ENCODE measurements around the gene UNC45A. TPM values are rescaled to one million over a fixed set of nuclear protein-coding genes. Genes with fewer than 3 reads are reported as not detected.

Gene UNC45A
- total and polyA plus RNA-seq, 2 of the 4 experiments (the other 2 are of a cell fraction), result 68.9 to 100 TPM

DNA sequence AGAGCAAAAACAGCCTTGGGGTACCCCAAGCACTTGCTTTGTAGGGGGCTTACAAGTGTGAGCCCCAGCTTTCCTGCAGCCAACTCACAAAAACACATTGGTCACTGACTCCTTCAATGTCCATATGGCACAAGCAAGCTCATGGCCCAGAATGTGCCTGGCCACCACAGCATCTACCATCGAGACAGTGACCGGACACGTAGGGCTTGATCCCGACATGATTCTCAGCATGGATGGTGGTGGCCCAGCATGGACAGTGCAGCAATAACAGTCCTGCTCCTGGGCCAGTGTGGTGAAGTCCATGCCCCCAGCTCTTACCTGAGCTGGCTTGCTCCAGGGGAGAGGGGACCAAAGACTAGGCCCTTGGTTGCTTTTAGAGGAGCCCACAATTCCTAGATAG is 6.0 kb downstream of the UNC45A start:
- Histone ChIP-seq H2BK15ac (ENCODE audit: low read depth, low read length) (no peak overlapping the region), H3K18ac (ENCODE audit: low read depth, low read length) (no peak overlapping the region), H4K8ac (ENCODE audit: low read depth in 2 of 2, low read length in 2 of 2) (no peak overlapping the region), H3K36me3 (ENCODE audit: control insufficient read depth, insufficient read depth, low read length) (peaks cover 59% of the 10 kb centered on the region), H3K4me1 (ENCODE audit: control insufficient read depth, insufficient read depth, low read length) (peaks cover 4% of the 10 kb centered on the region; the same call in 1 of the 2 replicates), H3K56ac (ENCODE audit: extremely low read depth, insufficient read depth, low read length) (no peak overlapping the region), H2BK5ac (ENCODE audit: low read depth, low read length, poor library complexity, severe bottlenecking) (no peak overlapping the region), H3K4me3 (ENCODE audit: insufficient read depth, low read depth, low read length) (no peak overlapping the region), H2BK120ac (ENCODE audit: low read depth, low read length) (no peak overlapping the region), H3K9ac (ENCODE audit: low read depth, low read length) (no peak overlapping the region), H2AFZ (replicated peaks; ENCODE audit: low read length, poor library complexity) (peak overlapping the region; percentile 41), H3K27me3 (ENCODE audit: control insufficient read depth, insufficient read depth, low read length) (no peaks in the 10 kb centered on the region), H3K79me1 (ENCODE audit: low read depth in 1 of 2, low read length in 2 of 2) (peaks cover 23 to 32% of the 10 kb centered on the region in 2 experiments), H3K4ac (ENCODE audit: low read depth, low read length) (no peak overlapping the region), H3K9me1 (ENCODE audit: insufficient read depth, low read length) (peaks cover 12% of the 10 kb centered on the region; the same call in 1 of the 2 replicates), H4K91ac (ENCODE audit: insufficient read depth, low read depth, low read length) (no peak overlapping the region), H3K9me3 (ENCODE audit: control insufficient read depth, insufficient read depth, low read length) (no peaks in the 10 kb centered on the region), H4K20me1 (ENCODE audit: insufficient read depth, low read length) (peaks cover 3% of the 10 kb centered on the region; the same call in 1 of the 2 replicates), H3K23ac (ENCODE audit: low read depth, low read length) (no peak overlapping the region), H3K14ac (replicated peaks; ENCODE audit: low read depth, low read length) (no peak overlapping the region), H3K4me2 (ENCODE audit: low read depth, low read length) (no peak overlapping the region), H2AK5ac (ENCODE audit: low read depth, low read length) (no peak overlapping the region), H4K5ac (ENCODE audit: low read depth, low read length) (no peak overlapping the region), H3K27ac (ENCODE audit: insufficient read depth, low read length) (no peak overlapping the region), H2AK9ac (replicated peaks; ENCODE audit: low read depth, low read length, poor library complexity) (no peak overlapping the region), H2BK20ac (ENCODE audit: low read depth, low read length) (no peak overlapping the region)
- dilution Hi-C loops (cut with HindIII; ENCODE audit: low sequenced_read_pairs, unreplicated experiment) (no loop called here), intact Hi-C loops (cut with micrococcal nuclease) (no loop called here), in situ Hi-C loops (cut with MboI; ENCODE audit: low sequenced_read_pairs) (no loop called here)
- CTCF ChIA-PET, result no interaction called here
- 96% methylated on average over 4 of the region's 4 CpGs; no CpG with 5 or more reads in 1 of the 2 experiments for WGBS, 2 experiments (ENCODE audit: extremely low coverage in 2 of 2, insufficient read length in 1 of 2)
- POLR2A ChIA-PET (ENCODE audit: unreplicated experiment), result no interaction called here
- no TSS peak for BruUV-seq (replicated peaks)
- no peak for DNase-seq
- no peak for TF ChIP-seq MAFK (IDR thresholded peaks at IDR 0.05; ENCODE audit: low read depth, low read length)
- no peak for TF ChIP-seq CHD1 (IDR thresholded peaks at IDR 0.05; ENCODE audit: low read depth, low read length)
- TF ChIP-seq MXI1 (IDR thresholded peaks at IDR 0.05; ENCODE audit: borderline replicate concordance, low read depth, low read length), result no peak
- no peak for ATAC-seq (ENCODE audit: low read depth)

Measured in IMR-90 (cell line).